ENCODE measurements around the gene STX10.
"Not testable (repeated sequence)": the region's sequence is repeated elsewhere in the genome, so short reads cannot be mapped to it uniquely, and the experiment has no call there.

STX10 gene, protein sequence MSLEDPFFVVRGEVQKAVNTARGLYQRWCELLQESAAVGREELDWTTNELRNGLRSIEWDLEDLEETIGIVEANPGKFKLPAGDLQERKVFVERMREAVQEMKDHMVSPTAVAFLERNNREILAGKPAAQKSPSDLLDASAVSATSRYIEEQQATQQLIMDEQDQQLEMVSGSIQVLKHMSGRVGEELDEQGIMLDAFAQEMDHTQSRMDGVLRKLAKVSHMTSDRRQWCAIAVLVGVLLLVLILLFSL

DNA sequence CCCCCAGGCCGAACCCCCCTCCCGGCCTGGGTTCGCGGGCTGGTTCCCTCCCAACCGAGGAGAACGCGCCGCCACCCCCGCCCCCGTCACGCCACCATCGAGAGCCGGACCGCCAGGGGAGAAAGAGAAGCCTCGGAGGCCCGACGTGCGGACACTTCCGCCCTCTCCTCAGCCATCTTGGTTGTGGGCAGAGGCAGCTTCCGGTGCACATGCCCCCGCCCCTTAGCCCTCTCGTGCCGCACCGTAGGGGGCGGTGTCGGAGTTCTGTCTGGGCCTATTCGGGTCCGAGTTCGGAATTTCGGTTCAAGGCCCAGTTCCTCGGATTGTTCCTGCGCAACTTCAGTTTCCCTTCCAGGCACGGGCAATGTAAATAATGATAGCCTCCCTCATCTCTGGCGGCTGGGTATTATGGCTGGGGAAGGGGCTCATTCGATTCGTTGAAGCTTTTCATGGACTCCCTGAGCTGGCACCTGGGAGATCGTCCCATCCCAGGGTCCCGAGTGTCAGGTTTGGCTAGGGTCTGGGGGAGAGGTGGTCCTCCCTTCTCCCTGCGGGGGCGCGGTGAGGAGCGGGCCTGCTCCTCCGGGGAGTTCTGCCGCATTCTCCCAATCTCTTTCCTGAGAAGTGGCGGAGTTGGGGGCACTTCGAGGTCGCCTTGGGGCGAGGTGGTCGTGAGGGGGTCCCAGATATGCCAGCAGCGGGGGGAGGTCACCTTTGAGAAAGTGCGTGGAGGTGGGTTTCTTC is at the start of gene STX10, which contains the start of gene IER2:
Gene STX10, minus strand, starts transcription at position 189 of the 744 bp plus-strand sequence. CDS start 202 bp downstream, outside the sequence.
Gene IER2, plus strand, starts transcription at position 225 of the 744 bp plus-strand sequence. CDS start 2,776 bp downstream, outside the sequence.
- peak; percentile 92 to 94 for DNase-seq

DNA sequence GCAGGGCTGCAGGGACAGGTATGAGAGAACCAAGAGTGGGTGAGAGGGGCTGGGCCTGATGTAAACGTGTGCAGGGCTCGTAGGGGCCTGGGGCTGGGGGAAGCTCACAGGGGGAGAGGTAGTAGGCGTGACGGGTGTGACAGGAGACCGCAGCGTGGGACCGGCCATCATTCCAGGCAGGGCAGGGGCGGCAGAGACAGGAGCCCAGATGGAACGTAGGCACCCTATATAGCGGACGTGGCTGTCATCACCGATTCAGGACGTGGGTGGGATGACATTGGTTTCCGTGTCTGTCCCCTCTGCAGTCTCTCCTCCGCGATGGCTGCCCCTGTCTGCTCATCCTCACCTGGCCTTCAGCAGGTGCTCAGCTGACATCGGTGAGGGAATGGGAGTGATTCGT is 48.5 kb upstream of the STX10 start:
- DNase-seq: no peak

DNA sequence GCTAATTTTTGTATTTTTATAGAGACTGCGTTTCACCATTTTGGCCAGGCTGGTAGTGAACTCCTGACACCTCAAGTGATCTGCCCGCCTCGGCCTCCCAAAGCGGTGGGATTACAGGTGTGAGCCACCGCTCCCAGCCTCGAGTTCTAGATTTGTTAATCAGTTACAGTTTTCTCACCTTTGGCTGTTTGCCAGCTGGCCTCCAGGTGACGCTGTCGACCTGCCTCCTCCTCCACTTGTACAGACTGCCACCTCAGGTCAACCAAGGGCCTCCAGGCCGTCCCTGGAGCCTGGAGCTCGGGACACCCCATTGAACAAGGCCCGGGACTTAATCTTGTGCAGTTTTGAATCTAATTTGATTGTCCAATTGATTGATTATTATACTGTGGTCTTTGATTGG is 45.5 kb upstream of the STX10 start:
- peak; percentile 28 to 57 for DNase-seq

DNA sequence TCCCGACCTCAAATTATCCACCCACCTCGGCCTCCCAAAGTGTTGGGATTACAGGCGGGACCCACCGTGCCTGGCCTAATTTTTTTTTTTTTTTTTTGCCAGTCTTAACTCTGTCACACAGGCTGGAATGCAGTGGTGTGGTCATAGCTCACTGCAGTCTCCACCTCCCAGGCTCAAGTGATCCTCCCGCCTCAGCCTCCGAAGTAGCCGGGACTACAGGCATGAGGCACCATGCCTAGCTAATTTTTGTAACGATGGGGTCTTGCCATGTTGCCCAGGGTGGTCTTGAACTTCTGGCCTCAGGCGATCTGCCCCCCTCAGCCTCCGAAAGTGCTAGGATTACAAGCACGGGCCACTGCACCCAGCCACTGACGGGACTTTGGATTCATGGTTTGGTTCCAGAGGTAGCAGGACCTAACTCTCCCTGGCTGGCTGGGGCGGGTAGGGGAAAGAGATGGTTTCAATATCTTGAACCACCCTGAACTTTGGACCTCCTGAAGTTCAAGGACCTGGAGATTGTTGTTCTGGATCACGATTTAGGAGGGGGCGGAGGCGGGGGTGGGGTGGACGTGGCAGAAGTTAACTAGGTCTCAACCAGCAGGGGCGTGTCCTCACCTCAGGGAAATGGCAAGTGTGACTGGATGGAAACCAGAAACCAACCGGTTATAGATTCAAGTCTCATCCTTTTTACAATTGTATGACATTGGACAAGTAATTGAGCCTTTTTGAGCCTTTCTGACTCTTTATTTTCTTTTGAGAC is 40.8 kb upstream of the STX10 start:
- DNase-seq: no peak

DNA sequence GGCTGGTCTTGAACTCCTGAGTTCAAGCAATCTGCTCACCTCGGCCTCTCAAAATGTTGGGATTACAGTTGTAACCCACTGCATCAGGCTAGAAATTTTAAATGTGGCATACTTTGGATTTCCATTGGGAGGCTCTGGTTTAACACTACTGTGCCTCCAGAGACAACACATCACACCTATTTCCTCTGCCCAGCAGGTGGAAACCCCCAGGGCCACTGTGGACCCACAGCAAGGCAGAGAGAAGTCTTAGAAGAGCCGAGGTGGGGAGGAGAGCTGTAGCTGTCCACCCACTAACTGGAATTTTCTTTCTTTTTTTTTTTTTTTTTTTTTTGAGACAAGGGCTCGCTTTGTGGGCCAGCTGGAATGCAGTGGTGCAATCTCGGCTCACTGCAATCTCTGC is 39.4 kb upstream of the STX10 start:
- no peak for DNase-seq

DNA sequence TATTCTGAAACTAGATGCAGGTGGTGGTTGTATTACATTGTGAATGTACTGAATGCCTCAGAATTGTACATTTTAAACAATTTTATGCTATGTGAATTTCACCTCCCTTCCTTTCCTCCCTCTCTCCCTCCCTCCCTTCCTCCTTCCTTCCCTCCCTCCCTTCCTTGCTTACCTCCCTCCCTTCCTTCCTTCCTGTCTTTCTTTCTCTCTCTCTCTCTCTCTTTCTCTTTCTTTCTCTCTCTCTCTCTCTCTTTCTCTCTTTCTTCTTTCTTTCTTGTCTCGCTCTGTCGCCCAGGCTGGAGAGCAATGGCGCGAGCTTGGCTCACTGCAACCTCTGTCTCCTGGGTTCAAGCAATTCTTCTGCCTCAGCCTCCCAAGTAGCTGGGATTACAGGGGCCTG is 37.2 kb upstream of the STX10 start:
- no peak for DNase-seq

DNA sequence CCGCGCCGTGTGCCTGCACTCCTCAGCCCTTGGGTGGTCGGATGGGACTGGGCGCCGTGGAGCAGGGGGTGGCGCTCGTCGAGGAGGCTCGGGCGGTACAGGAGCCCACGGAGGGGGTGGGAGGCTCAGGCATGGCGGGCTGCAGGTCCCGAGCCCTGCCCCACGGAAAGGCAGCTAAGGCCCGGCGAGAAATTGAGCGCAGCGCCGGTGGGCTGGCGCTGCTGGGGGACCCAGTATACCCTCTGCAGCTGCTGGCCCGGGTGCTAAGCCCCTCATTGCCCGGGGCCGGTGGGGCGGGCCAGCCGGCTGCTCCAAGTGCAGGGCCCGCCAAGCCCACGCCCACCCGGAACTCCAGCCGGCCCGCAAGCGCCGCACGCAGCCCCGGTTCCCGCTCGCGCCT is 36.5 kb upstream of the STX10 start:
- DNase-seq: not testable (repeated sequence)

DNA sequence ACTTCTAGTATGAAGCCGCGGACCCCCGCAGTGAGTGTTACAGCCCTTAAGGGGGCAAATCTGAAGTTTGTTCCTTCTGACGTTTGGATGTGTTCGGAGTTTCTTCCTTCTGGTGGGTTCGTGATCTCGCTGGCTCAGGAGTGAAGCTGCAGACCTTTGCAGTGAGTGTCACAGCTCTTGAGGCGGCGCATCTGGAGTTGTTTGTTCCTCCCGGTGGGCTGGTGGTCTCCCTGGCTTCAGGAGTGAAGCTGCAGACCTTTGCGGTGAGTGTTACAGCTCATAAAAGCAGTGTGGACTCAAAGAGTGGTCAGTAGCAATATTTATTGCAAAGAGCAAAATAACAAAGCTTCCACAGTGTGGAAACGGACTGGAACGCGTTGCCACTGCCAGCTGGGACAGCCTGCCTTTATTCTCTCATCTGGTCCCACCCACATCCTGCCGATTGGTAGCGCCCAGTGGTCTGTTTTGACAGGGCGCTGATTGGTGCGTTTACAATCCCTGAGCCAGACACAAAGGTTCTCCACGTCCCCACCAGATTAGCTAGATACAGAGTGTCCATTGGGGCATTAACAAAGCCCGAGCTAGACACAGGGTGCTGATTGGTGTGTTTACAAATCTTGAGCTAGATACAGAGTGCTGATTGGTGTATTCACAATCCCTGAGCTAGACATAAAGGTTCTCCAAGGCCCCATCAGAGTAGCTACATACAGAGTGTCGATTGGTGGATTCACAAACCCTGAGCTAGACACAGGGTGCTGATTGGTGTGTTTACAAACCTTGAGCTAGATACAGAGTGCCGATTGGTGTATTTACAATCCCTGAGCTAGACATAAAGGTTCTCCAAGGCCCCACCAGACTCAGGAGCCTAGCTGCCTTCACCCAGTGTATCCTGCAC is 35.8 kb upstream of the STX10 start:
- not testable (repeated sequence) for DNase-seq

DNA sequence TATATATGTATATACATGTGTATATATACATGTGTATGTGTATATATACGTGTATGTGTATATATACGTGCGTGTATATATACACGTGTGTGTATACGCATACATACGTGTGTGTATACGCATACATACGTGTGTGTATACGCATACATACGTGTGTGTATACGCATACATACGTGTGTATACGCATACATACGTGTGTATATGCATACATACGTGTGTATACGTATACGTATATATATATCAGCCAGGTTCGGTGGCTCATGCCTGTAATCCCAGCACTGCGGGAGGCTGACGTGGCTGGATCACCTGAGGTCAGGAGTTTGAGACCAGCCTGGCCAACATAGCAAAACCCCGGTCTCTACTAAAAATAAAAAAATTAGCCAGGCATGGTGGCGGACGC is 34.8 kb upstream of the STX10 start:
- DNase-seq: not testable (repeated sequence)

DNA sequence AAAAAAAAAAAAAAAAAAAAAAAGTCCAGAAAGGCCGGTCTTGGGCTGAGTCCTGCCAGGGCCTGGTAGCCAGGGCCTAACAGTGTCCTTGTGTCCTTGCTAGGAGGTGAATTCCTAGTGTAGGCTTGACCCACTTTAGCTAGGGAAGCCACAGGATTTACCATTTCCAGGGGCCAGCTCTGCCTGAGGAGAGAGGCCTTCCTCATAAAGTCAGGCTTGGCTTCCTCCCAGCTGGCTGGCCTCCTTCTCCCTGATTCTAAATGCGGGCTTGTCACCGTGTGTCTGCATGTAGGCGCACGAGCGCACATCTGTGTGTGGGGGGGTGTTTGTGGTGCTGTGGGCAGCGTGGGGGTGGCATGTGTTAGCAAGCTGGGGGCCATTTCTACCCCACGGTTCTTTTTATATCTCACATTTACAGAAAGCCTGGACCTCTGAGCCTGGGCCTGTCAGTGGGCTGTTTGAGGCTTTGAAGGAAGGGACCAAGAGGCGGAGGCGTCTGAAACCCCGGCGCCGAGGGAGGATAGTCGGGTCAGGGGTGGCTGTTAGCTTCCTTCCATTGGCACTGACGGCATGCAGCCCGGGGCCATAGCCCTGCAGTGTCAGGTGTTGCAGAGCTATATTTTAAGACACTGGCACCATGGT is 31.7 kb upstream of the STX10 start:
- no peak for DNase-seq

DNA sequence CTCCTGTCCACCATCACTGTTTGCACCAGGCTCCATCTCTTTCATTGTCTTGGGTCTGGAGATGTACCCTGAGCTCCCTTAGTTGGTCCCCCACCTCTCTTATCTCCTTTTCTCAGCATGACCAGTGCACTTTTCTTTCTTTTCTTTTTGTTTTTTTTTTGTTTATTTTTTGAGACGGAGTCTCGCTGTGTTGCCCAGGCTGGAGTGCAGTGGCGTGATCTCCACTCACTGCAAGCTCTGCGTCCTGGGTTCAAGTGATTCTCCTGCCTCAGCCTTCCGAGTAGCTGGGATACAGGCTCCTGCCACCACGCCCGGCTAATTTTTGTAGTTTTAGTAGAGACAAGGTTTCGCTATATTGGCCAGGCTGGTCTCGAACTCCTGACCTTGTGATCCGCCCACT is 28.1 kb upstream of the STX10 start:
- not testable (repeated sequence) for DNase-seq

DNA sequence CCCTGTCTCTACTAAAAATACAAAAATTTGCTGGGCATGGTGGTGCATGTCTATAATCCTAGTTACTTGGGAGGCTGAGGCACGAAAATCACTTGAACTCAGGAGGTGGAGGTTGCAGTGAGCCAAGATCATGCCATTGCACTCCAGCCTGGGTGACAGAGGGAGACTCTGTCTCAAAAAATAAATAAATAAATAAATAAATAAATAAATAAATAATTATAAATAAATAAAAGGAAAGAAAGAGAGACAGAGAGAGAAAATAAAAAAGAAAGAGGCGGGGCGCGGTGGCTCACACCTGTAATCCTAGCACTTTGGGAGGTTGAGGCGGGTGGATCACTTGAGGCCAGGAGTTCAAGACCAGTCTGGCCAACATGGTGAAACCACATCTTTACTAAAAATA is 27.4 kb upstream of the STX10 start:
- not testable (repeated sequence) for DNase-seq

DNA sequence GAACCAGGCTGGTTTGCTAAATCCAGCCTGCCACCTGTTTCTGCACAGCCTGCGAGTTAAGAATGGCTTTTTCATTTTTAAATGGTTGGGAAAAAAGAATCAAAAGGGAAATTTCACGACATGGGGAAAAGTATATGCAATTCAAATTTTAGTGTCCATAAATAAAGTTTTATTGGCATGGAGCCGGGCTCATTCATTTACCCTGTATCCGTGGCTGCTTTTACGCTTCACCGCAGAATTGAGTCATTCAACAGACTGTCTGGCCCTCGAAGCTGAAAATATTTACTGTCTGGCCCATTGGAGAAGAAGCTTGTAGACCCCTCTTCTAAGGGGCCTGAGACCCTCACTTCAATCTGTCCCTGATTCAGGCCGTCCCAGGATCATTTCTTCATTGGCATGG is 26.2 kb upstream of the STX10 start:
- no peak for DNase-seq

DNA sequence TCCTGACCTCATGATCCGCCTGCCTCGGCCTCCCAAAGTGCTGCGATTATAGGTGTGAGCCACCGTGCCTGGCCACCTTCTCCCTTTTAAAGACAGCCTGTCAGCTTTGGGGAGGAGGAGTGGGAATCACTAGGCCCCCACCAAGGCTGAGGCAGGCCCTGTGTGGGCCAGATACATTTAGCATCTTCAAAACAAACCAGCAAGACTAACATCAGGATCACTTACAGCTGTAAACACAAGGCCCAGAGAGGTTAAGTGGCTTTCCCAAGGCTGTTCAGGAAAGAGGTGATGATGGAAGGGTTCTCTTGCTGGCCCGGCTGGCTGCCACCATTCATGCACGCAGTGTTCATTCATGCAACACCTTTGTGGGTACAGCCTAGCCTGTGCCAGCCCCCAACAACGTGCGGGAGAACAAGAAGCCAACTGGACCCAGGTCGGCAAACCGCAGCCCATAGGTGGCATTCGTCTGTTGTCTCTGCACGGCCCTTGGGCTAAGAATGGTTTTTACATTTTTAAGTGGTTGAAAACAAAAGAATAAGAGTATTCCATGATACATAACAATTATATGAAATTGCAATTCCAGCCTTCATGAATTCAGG is 23.1 kb upstream of the STX10 start:
- DNase-seq: no peak

DNA sequence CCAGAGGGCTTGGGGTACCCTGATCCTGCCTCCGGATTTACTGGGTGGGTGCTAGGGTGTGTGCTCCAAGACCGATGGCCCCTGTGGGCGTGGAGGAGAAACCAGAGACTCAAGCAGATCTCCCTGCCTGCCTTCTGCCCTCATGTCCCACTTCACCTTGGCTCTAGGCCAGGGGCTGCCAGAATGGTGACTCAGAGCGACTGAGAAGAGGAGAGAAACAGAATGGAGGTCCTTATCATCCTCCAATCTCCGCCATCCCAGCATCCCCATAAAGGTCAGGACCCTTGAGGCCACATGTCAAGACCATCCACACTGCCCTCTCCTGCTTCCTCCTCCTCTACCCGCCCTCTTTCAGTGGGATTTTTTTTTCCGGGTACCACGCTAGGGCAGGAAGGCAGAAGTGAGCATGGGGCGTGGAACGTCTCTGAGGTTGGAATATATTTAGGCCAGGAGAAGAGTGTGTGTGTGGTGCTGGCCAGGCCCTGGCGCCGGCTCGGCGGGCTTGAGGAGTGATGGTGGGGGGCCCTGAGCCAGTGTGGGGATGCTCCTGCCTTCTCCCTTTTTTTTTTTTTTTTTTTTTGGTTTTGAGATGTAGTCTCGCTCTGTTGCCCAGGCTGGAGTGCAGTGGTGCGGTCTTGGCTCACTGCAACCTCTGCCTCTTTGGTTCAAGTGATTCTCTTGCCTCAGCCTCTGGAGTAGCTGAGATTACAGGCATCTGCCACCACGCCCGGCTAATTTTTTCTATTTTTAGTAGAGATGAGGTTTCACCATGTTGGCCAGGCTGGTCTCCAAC is 22.4 kb upstream of the STX10 start:
- peak; percentile 48 to 69 for DNase-seq

DNA sequence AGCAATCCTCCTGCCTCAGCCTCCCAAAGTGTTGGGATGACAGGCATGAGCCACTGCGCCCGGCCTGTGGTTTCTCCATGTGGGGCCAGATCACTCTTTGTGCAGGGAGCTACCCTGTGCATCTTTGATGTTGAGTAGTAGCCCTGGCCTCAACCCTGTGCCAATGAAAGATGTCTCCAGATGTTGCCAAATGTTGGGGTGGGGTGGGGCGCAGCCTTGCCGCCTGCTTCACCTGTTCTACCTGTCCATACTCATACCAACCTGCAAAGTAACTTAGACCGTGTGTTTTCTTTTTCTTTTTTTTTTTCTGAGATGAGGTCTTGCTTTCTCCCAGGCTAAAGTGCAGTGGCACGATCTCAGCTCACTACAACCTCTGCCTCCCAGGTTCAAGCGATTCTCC is 21.0 kb upstream of the STX10 start:
- DNase-seq: no peak

DNA sequence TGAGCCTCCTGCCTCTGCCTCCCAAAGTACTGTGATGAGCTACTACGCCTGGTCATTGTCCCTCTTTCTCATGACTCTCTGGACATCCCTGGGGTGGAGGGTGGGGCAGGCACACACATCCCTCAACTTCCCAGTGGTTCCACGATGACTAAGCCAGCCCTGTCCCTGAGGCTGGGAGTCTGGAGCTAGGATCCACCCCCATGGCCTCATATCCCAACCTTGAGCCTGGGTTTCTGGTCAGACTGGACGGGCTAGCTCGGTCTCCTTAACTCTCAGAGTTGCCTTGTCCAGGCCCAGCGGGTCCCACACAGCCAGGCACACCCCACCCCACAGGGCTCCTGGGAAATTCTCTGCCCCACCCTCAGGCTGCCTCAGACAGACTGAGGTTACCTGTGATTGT is 19.6 kb upstream of the STX10 start:
- DNase-seq: no peak

DNA sequence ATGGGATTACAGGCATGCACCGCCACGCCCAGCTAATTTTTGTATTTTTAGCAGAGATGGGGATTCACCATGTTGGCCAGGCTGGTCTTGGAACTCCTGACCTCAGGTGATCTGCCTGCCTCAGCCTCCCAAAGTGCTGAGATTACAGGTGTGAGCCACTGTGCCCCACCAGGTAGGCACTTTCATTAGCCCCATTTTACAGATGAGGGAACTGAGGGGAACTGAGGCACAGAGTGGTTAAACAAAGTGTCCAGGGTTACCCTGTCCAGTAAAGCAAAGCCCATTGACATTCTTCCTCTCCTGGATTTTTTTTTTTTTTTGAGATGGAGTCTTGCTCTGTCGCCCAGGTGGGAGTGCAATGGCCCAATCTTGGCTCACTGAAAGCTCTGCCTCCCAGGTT is 16.0 kb upstream of the STX10 start:
- not testable (repeated sequence) for DNase-seq

DNA sequence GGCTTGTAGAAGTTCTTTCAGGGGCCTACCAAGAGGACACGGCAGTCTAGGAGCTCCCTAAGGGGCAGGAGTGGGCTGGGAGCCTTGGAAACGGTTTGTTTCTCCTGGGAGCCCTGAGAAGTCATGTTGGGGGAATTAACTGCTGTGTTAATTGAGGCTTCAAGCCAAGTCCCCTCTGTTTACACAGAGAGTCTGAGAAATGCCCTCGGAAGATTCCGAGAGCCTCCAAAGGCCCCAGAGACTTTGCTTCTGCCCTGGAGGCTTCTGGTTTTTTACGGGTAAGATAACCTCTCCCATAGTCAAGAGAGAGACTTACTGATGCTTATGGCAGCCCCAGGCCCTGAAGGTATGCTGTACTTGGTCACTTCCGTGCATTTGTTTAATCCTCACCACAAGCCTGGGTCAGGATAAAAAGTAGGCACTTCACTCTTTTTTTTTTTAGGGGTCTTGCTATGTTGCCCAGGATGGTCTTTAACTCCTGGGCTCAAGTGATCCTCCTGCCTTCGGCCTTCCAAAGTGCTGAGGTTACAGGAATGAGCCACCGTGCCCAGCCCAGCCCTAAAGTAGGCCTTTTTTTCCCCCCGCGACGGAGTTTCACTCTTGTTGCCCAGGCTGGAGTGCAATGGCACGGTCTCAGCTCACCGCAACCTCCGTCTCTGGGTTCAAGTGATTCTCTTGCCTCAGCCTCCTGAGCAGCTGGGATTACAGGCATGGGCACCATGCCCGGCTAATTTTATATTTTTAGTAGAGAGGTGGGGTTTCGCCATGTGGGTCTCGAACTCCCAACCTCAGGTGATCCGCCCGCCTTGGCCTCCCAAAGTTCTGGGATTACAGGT is 15.2 kb upstream of the STX10 start:
- no peak for DNase-seq

All from NCI-H524 (cell line).